C4-2B (cell line): ENCODE data around the gene RHBDL1.

ENCODE experiments used
- H3K27ac ChIP-seq: fragments of 450-650 bp; 2 replicates; pipeline ENCODE4 v1.5.1; 2017
- ZFX ChIP-seq: fragments of 450-650 bp; IDR thresholded peaks from 2 replicates; pipeline ENCODE4 v1.6.1; 2017
- TF ChIP-seq, protein P1 (sequence below): fragments of 450-650 bp; conservative IDR thresholded peaks from 2 replicates; pipeline ENCODE4 v1.5.1; 2017; ENCODE audit warnings: mild to moderate bottlenecking

The RHBDL1 gene

DNA sequence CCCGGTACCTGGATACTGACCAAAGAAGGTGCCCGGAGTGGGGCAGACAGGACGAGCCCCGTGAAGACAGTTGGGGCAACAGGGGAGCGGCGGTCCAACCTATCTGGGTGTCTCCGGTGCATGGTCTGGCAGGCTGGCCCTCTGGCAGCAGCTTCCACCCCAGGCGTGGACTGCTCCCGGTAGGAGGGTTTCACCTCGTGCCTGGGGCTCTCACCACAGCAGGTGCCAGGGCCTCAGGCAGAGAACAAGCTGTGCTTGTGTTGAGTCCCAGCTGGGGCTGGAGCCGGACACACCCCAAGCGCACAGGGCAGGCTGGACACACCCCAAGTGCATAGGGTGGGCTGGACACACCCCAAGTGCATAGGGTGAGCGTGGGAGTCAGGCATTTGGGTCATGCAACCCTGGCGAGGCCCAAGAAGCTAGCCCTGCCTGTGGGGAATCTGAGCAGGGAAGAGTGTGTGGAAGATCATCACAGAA is 31.6 kb downstream of the RHBDL1 start:
- TF ChIP-seq ZFX, result no peak
- H3K27ac ChIP-seq, result no peak overlapping the region

DNA sequence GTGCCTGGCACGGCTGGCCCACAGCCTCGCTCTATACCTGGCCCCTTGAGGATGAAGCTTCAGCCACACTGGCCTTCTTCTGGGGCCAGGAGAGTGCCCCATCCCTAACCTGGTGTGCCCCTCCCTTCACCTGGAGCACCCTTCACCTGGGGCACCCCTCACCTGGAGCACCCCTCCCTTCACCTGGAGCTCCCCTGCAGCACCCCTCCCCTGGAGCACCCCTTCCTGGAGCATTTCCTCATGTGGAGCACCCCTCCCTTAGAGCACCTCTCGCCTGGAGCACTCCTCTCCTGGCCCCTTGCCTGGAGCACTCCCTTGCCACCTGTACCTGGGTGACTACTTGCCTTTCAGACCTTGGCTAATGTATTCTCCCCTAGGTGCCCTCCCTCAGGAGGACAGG is 32.5 kb downstream of the RHBDL1 start:
- TF ChIP-seq, protein P1, sequence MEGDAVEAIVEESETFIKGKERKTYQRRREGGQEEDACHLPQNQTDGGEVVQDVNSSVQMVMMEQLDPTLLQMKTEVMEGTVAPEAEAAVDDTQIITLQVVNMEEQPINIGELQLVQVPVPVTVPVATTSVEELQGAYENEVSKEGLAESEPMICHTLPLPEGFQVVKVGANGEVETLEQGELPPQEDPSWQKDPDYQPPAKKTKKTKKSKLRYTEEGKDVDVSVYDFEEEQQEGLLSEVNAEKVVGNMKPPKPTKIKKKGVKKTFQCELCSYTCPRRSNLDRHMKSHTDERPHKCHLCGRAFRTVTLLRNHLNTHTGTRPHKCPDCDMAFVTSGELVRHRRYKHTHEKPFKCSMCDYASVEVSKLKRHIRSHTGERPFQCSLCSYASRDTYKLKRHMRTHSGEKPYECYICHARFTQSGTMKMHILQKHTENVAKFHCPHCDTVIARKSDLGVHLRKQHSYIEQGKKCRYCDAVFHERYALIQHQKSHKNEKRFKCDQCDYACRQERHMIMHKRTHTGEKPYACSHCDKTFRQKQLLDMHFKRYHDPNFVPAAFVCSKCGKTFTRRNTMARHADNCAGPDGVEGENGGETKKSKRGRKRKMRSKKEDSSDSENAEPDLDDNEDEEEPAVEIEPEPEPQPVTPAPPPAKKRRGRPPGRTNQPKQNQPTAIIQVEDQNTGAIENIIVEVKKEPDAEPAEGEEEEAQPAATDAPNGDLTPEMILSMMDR, result no peak
- no peak for TF ChIP-seq ZFX
- no peak overlapping the region for H3K27ac ChIP-seq

DNA sequence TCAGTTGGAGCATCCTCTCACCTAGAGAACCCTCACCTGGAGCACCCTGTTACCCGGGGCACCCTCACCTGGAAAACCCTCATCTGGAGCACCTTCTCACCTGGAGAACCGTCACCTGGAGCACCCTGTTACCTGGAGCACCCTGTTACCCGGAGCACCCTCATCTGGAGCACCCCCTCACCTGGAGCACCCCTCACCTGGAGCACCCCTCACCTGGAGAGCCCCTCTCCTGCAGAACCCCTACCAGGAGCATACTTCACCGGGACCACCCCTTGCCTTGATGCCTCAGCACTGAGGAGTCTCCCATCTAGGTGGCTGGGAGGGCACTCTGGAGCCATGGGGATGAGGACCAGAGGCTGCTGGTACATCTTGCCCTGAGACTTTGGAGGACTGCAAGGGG is 33.5 kb downstream of the RHBDL1 start:
- H3K27ac ChIP-seq, result no peak overlapping the region
- TF ChIP-seq, protein P1, result no peak
- no peak for TF ChIP-seq ZFX

DNA sequence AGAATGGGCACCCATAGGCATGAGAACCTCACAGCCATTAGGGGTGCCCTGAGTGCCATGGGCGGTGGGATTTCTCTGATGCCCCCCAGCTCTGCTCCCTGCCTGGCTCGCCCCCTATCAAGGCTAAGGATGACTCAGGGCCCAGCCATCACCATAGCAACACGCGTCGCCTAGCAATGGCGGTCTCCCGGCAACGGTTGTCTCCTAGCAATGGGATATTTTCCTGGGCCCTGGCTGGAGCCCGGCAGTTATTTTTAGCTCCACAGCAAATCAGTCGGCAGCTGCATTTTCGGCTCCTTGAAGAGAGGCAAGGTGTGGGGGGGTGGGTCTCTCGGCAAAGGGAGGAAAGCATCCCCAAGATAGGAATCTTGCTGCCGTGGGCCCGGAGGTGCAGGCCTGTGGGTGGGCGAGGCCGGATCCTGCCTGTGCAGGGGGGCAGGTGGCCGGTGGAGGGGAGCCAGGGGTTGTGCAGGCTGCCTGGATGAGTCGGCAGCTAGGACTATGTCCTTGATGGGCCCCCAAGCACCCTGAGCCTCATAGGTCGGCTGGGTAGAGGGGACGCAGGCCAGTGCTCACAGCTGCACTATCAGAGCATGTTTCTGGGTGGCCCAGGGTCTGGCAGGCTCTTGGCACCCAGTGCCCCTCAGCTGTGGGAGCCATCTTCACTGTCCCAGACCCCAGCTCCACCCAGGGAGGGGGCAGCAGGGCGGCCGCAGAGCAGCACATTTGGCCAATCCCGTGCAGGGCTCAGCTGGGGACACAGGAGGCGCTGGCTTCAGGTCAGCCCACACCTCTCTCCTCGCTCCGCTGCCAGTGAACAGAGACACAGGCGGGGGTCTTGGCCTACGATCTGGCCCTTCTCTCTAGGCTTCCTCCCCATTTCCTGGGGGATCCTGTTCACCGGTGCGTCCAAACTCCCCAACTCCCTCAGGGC is 34.4 kb downstream of the RHBDL1 start:
- TF ChIP-seq, protein P1, result no peak
- TF ChIP-seq ZFX, result no peak
- H3K27ac ChIP-seq, result no peak overlapping the region

DNA sequence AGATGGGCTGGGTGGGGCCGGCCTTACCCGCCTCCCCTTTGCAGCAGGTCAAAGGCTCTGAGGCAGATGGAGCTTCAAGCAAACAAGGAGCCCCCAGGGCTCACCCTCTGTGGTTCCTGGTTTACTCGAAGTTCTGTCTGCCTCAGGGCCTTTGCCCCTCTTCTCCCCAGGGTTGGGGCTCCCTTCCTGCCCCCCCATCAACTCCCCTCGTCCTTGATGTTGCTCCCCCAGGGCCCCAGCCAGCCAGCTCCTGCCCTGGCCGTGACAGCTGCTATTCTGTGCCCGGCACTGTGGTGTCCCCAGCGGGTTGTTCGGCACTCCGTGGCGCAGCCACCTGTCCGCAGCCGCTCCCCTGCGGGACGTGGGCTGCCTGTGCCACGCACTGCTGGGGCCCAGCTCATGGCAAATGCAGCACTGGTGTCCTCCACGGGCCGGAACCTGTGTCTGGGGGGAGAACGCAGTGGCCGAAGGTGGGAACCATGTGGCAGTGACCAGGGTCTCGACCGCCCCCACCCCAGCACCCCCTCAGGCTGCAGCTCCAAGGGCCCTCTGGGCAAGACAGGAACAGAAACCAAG is 35.1 kb downstream of the RHBDL1 start:
- TF ChIP-seq, protein P1, result no peak
- no peak for TF ChIP-seq ZFX
- no peak overlapping the region for H3K27ac ChIP-seq

DNA sequence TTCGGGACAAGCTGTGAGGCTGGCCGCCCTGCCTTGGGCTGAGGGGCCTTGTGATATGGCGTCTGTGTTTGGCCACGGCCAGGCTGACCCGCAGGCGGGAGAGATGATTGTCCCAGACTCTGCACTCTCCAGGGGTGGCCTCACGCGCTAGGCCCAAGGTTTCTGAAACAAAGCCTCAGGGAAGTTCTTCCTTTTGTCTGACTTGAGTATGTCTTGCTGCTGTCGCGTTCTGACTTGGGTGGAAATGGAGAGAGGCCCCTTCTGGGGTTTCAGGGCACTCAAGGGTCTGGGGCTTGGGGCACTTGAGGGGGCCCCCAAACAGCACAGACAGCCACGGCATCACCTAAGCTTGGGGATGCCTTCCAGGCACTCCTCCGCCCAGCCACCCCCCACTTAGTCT is 35.6 kb downstream of the RHBDL1 start:
- H3K27ac ChIP-seq, result no peak overlapping the region
- TF ChIP-seq, protein P1, result no peak
- no peak for TF ChIP-seq ZFX

DNA sequence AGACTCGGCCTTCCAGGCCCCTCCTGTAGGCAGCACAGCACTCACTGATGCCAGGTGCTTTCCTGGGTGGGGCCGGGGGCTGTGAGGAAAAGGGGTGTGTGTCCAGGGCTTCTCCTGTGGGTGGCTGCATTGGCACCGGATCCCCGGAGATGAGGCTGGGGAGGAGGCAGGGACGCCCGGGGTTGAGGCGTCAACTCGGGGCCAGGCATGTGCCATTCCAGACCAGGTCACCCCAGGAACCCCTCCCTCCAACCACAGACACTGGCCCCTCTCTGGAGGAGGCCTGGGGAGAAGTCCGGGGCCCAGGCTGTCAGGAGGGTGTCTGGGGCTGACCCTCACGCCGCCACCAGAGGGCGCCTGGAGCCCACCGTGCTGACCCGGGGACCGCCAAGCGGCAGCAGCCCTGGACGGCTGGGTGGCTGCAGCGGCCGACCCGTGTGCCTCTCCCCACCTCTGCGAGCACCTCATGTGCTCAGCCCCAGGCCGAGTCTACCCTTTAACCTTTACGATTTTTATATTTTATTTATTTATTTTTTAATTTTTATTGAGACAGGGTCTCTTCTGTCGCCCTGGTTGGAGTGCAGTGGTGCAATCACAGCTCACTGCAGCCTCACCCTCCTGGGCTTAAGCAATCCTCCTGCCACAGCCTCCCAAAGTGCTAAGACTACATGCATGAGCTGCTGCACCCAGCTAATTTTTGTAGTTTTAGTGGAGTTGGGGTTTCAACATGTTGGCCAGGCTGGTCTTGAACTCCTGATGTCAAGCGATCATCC is 36.3 kb downstream of the RHBDL1 start:
- no peak overlapping the region for H3K27ac ChIP-seq
- TF ChIP-seq, protein P1, result peak; percentile 92
- TF ChIP-seq ZFX, result no peak
